Fibroblast of skin of scalp (primary cell): ENCODE data around the gene MAGEA9B. TPM values are rescaled to one million over a fixed set of nuclear protein-coding genes. Genes with fewer than 3 reads are reported as not detected.
"Not testable (repeated sequence)": the region's sequence is repeated elsewhere in the genome, so short reads cannot be mapped to it uniquely, and the experiment has no call there.

Experiments
- DNase-seq: peaks from one replicate; pipeline ENCODE4 v3.0.0-alpha.2; 2013
- polyA plus RNA-seq, 2 experiments: library from polyadenylated mRNA; unstranded; fragments of 120-200 nt; gene quantifications; one replicate each; pipeline ENCODE4 v1.2.1, GENCODE V29; 2013; ENCODE audit not compliant: insufficient read length in 2 of 2

MAGEA9B gene
- polyA plus RNA-seq (2013, experiment 1 of 2; ENCODE audit: insufficient read length) = not detected
- not detected for polyA plus RNA-seq (2013, experiment 2 of 2; ENCODE audit: insufficient read length)

GRCh38 chrX:149587359-149587758, at the start of gene MAGEA9B:
MAGEA9B (minus strand) TSS chrX:149587459; CDS start chrX:149583179, 4,280 bp downstream.
- DNase-seq = not testable (repeated sequence)

GRCh38 chrX:149633511-149633910, 46.3 kb upstream of the MAGEA9B start:
- DNase-seq = no peak

- peak; percentile 68 for DNase-seq
These were observed 44.2 kb upstream of the MAGEA9B start, which contains the start of gene TMEM185A for GRCh38 chrX:149631234-149632165. TMEM185A (minus strand) TSS chrX:149631792; CDS start chrX:149631580, 212 bp downstream.

- peak; percentile 41 for DNase-seq
These were observed 43.5 kb upstream of the MAGEA9B start for GRCh38 chrX:149630681-149631233.

GRCh38 chrX:149629730-149630387, 42.6 kb upstream of the MAGEA9B start:
- no peak for DNase-seq

GRCh38 chrX:149628768-149629167, 41.5 kb upstream of the MAGEA9B start:
- DNase-seq = no peak

- no peak for DNase-seq
These were observed 41.0 kb upstream of the MAGEA9B start for GRCh38 chrX:149628280-149628679.

GRCh38 chrX:149626829-149627228, 39.6 kb upstream of the MAGEA9B start:
- DNase-seq = not testable (repeated sequence)

GRCh38 chrX:149619662-149620061, 32.4 kb upstream of the MAGEA9B start:
- DNase-seq = not testable (repeated sequence)

GRCh38 chrX:149618871-149619270, 31.6 kb upstream of the MAGEA9B start:
- DNase-seq = no peak

GRCh38 chrX:149611623-149612175, 24.4 kb upstream of the MAGEA9B start:
- no peak for DNase-seq

GRCh38 chrX:149610511-149610910, 23.3 kb upstream of the MAGEA9B start:
- no peak for DNase-seq

- DNase-seq = no peak
These were observed 20.4 kb upstream of the MAGEA9B start for GRCh38 chrX:149607699-149608098.

- DNase-seq = not testable (repeated sequence)
These were observed 18.1 kb upstream of the MAGEA9B start for GRCh38 chrX:149605248-149605885.

GRCh38 chrX:149598603-149599002, 11.3 kb upstream of the MAGEA9B start:
- DNase-seq = not testable (repeated sequence)

- DNase-seq = not testable (repeated sequence)
These were observed 8.7 kb upstream of the MAGEA9B start for GRCh38 chrX:149595943-149596342.

GRCh38 chrX:149595214-149595613, 8.0 kb upstream of the MAGEA9B start, which contains the start of gene HSFX2:
HSFX2 (minus strand) TSS chrX:149595314; CDS start chrX:149594700, 614 bp downstream.
- not testable (repeated sequence) for DNase-seq

- DNase-seq = not testable (repeated sequence)
These were observed 3.7 kb upstream of the MAGEA9B start for GRCh38 chrX:149590993-149591392.

GRCh38 chrX:149585631-149586030, 1.6 kb downstream of the MAGEA9B start:
- not testable (repeated sequence) for DNase-seq

GRCh38 chrX:149573456-149573855, 13.8 kb downstream of the MAGEA9B start:
- DNase-seq = not testable (repeated sequence)

GRCh38 chrX:149572743-149573142, 14.5 kb downstream of the MAGEA9B start:
- no peak for DNase-seq

- no peak for DNase-seq
These were observed 15.5 kb downstream of the MAGEA9B start for GRCh38 chrX:149571770-149572169.
